ENCODE results near the gene PHRF1. TPM values are rescaled to one million over a fixed set of nuclear protein-coding genes. Genes with fewer than 3 reads are reported as not detected.

Gene PHRF1
- total RNA-seq, 1 donor from 2014 or later = 38.3 TPM

- Mint-ChIP-seq H3K27me3 (ENCODE audit: low read depth, unreplicated experiment) (no peaks in the 10 kb centered on the region), H3K9me3 (ENCODE audit: unreplicated experiment) (peaks cover 4% of the 10 kb centered on the region), H3K27ac (ENCODE audit: unreplicated experiment) (no peak overlapping the region), H3K36me3 (ENCODE audit: low read depth, unreplicated experiment) (peaks cover 12% of the 10 kb centered on the region), H3K4me3 (ENCODE audit: unreplicated experiment) (no peak overlapping the region), H3K4me1 (ENCODE audit: low read depth, unreplicated experiment) (peaks cover 16% of the 10 kb centered on the region)
- H3K9me3 ChIP-seq (ENCODE audit: insufficient read depth, low read depth, low read length) = no peaks in the 10 kb centered on the region
- no peak overlapping the region for H3K9ac ChIP-seq (ENCODE audit: low read length)
- TF ChIP-seq CTCF (IDR thresholded peaks at IDR 0.05; ENCODE audit: insufficient read depth, low read depth, low read length) = no peak
- TF ChIP-seq EZH2 (IDR thresholded peaks at IDR 0.05; ENCODE audit: insufficient read depth, low read length) = no peak
- FAIRE-seq = no peak
- H3K4me1 ChIP-seq (ENCODE audit: insufficient read depth, low read length) = peaks cover 9% of the 10 kb centered on the region
- no peak for DNase-seq (ENCODE audit: low read depth)
- no peak overlapping the region for H3K4me2 ChIP-seq (ENCODE audit: low read length)
- no peak overlapping the region for H3K27ac ChIP-seq (ENCODE audit: low read depth, low read length)
- no peak overlapping the region for H2AFZ ChIP-seq (ENCODE audit: low read depth, low read length)
- H3K27me3 ChIP-seq (ENCODE audit: insufficient read depth, low read length) = peaks cover 2% of the 10 kb centered on the region
- no peaks in the 10 kb centered on the region for H3K36me3 ChIP-seq (ENCODE audit: insufficient read depth, low read length)
- peaks cover under 1% of the 10 kb centered on the region for H4K20me1 ChIP-seq (ENCODE audit: insufficient read depth, low read length)
- no peak overlapping the region for H3K4me3 ChIP-seq (ENCODE audit: insufficient read depth, low read depth, low read length)
- no peaks in the 10 kb centered on the region for H3K79me2 ChIP-seq (ENCODE audit: insufficient read depth, low read length)
Measured at GRCh38 chr11:623999-624704, 47.9 kb downstream of the PHRF1 start.

GRCh38 chr11:624705-625635 lies 48.7 kb downstream of the PHRF1 start, which contains the start of gene CDHR5:
CDHR5 (minus strand) TSS chr11:624955; CDS start chr11:624902, 53 bp downstream.
- FAIRE-seq (no peak), DNase-seq (ENCODE audit: low read depth) (no peak)
- H3K4me1 Mint-ChIP-seq (ENCODE audit: low read depth, unreplicated experiment) = peaks cover 22% of the 10 kb centered on the region
- H3K9ac ChIP-seq (ENCODE audit: low read length) = no peak within 1 kb of the TSS
- no peak within 1 kb of the TSS for H3K4me3 Mint-ChIP-seq (ENCODE audit: unreplicated experiment)
- H3K4me1 ChIP-seq (ENCODE audit: insufficient read depth, low read length) = peaks cover 15% of the 10 kb centered on the region
- H2AFZ ChIP-seq (ENCODE audit: low read depth, low read length) = no peak within 1 kb of the TSS
- peaks cover 5% of the 10 kb centered on the region for H4K20me1 ChIP-seq (ENCODE audit: insufficient read depth, low read length)
- H3K4me2 ChIP-seq (ENCODE audit: low read length) = no peak within 1 kb of the TSS
- no peak within 1 kb of the TSS for H3K27ac ChIP-seq (ENCODE audit: low read depth, low read length)
- H3K27me3 Mint-ChIP-seq (ENCODE audit: low read depth, unreplicated experiment) = no peaks in the 10 kb centered on the region
- H3K27me3 ChIP-seq (ENCODE audit: insufficient read depth, low read length) = peaks cover 2% of the 10 kb centered on the region
- H3K36me3 ChIP-seq (ENCODE audit: insufficient read depth, low read length) = no peaks in the 10 kb centered on the region
- TF ChIP-seq CTCF (IDR thresholded peaks at IDR 0.05; ENCODE audit: insufficient read depth, low read depth, low read length) = no peak
- TF ChIP-seq EZH2 (IDR thresholded peaks at IDR 0.05; ENCODE audit: insufficient read depth, low read length) = no peak
- H3K4me3 ChIP-seq (ENCODE audit: insufficient read depth, low read depth, low read length) = no peak within 1 kb of the TSS
- peaks cover 9% of the 10 kb centered on the region for H3K36me3 Mint-ChIP-seq (ENCODE audit: low read depth, unreplicated experiment)
- H3K27ac Mint-ChIP-seq (ENCODE audit: unreplicated experiment) = no peak within 1 kb of the TSS
- H3K9me3 Mint-ChIP-seq (ENCODE audit: unreplicated experiment) = peaks cover 4% of the 10 kb centered on the region
- H3K79me2 ChIP-seq (ENCODE audit: insufficient read depth, low read length) = no peaks in the 10 kb centered on the region
- no peaks in the 10 kb centered on the region for H3K9me3 ChIP-seq (ENCODE audit: insufficient read depth, low read depth, low read length)
